A673 (cell line): ENCODE measurements around the gene JMJD1C. TPM values are rescaled to one million over a fixed set of nuclear protein-coding genes. Genes with fewer than 3 reads are reported as not detected.
"Not testable (repeated sequence)": the region's sequence is repeated elsewhere in the genome, so short reads cannot be mapped to it uniquely, and the experiment has no call there.

Experiments
- BruUV-seq: library from RNA; stranded (reverse); fragments of 400-500 nt; replicated peaks from 2 replicates; lab custom pipeline; 2021; lab: Mats Ljungman, UMichigan
- CTCF ChIA-PET: fragments of 300-600 bp; sonication (Branson Sonifier 250); formaldehyde crosslinking; loops from one replicate; lab custom pipeline; 2022; ENCODE audit warnings: antibody characterized with exemption; lab: Charles Lee
- POLR2A ChIA-PET: fragments of 300-600 bp; sonication (Branson Sonifier 250); formaldehyde crosslinking; loops from one replicate; lab custom pipeline; 2022; ENCODE audit warnings: antibody characterized with exemption; ENCODE audit not compliant: low non-redundant PET; lab: Charles Lee
- DNase-seq: peaks from one replicate; pipeline ENCODE4 v3.0.0-alpha.2; 2015; ENCODE audit warnings: low spot score
- H3K27ac ChIP-seq: fragments of 200-600 bp; sonication (generic); 2 replicates; pipeline ENCODE4 v1.5.1; 2016; ENCODE audit warnings: mixed run types, low read depth, mild to moderate bottlenecking, mixed read lengths, antibody characterized with exemption, low read length; ENCODE audit not compliant: poor library complexity, severe bottlenecking
- H3K27me3 ChIP-seq: fragments of 200-600 bp; sonication (generic); replicated peaks from 2 replicates; pipeline ENCODE4 v1.6.1; 2017; ENCODE audit warnings: mixed run types, low read depth, mild to moderate bottlenecking, mixed read lengths, antibody characterized with exemption, low read length; ENCODE audit not compliant: insufficient read depth, poor library complexity
- H3K36me3 ChIP-seq: fragments of 200-600 bp; sonication (generic); 2 replicates; pipeline ENCODE4 v1.6.1; 2016; ENCODE audit warnings: mixed run types, mild to moderate bottlenecking, mixed read lengths, antibody characterized with exemption, low read length; ENCODE audit not compliant: insufficient read depth, poor library complexity, severe bottlenecking
- H3K4me1 ChIP-seq: fragments of 200-600 bp; sonication (generic); 2 replicates; pipeline ENCODE4 v1.6.1; 2017; ENCODE audit warnings: mixed run types, mild to moderate bottlenecking, mixed read lengths, antibody characterized with exemption, low read length; ENCODE audit not compliant: insufficient read depth, poor library complexity, severe bottlenecking
- H3K4me3 ChIP-seq: fragments of 200-600 bp; sonication (generic); 2 replicates; pipeline ENCODE4 v1.5.1; 2016; ENCODE audit warnings: low read depth, mixed run types, mild to moderate bottlenecking, mixed read lengths, low read length; ENCODE audit not compliant: poor library complexity, severe bottlenecking
- H3K9me3 ChIP-seq: fragments of 200-600 bp; sonication (generic); 2 replicates; pipeline ENCODE4 v1.6.1; 2016; ENCODE audit warnings: mixed run types, low read depth, mild to moderate bottlenecking, mixed read lengths, antibody characterized with exemption, low read length; ENCODE audit not compliant: poor library complexity, severe bottlenecking
- EZH2 ChIP-seq: fragments of 200-600 bp; sonication (generic); IDR thresholded peaks from 2 replicates; pipeline ENCODE4 v1.6.1; 2017; ENCODE audit warnings: borderline replicate concordance, low read depth, mild to moderate bottlenecking, mixed read lengths, antibody characterized with exemption, low read length; ENCODE audit not compliant: poor library complexity, severe bottlenecking
- intact Hi-C: fragments of 100-400 bp; cut with micrococcal nuclease; formaldehyde crosslinking; loops from one replicate; pipeline ENCODE4 v1.10.0; 2022; ENCODE audit not compliant: unreplicated experiment
- total RNA-seq: library from RNA; stranded (reverse); gene quantifications from 2 replicates; pipeline ENCODE4 v1.2.3, GENCODE V29; 2021
- TF ChIP-seq, protein P1 (sequence below): fragments of 300-800, 200-600 bp; sonication (generic); conservative IDR thresholded peaks from 2 replicates; pipeline ENCODE4 v1.5.1; 2017; ENCODE audit warnings: low read depth, mild to moderate bottlenecking, antibody characterized with exemption, low read length, moderate library complexity, mixed read lengths

JMJD1C gene
- total RNA-seq, 1 experiment from 2014 or later: 71.4 TPM

DNA sequence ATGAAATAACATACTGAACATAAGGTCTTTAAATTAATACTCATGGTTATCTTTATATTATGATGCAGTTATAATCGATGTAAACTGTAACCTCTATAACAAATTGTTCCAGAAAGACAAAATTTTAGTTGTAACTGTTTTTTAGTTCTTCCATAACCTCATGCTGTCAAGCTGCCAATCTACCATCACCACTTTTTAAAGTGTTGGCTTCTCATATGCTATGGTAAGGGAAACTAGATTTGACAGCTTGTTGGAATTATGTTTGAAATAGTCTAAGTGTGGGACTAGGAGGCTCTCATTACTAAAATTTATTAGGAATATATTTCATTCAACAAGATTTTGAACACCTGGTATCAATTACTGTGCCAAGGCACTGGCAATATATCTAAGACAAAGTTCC is 227.3 kb downstream of the JMJD1C start:
- Histone ChIP-seq H3K36me3 (no peaks in the 10 kb centered on the region), H3K27ac (no peak overlapping the region), H3K9me3 (no peaks in the 10 kb centered on the region), H3K27me3 (no peaks in the 10 kb centered on the region), H3K4me3 (no peak overlapping the region), H3K4me1 (peaks cover 39% of the 10 kb centered on the region)
- intact Hi-C loops: no loop called here
- TF ChIP-seq, protein P1, sequence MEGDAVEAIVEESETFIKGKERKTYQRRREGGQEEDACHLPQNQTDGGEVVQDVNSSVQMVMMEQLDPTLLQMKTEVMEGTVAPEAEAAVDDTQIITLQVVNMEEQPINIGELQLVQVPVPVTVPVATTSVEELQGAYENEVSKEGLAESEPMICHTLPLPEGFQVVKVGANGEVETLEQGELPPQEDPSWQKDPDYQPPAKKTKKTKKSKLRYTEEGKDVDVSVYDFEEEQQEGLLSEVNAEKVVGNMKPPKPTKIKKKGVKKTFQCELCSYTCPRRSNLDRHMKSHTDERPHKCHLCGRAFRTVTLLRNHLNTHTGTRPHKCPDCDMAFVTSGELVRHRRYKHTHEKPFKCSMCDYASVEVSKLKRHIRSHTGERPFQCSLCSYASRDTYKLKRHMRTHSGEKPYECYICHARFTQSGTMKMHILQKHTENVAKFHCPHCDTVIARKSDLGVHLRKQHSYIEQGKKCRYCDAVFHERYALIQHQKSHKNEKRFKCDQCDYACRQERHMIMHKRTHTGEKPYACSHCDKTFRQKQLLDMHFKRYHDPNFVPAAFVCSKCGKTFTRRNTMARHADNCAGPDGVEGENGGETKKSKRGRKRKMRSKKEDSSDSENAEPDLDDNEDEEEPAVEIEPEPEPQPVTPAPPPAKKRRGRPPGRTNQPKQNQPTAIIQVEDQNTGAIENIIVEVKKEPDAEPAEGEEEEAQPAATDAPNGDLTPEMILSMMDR: no peak
- TF ChIP-seq EZH2: no peak
- CTCF ChIA-PET: no interaction called here
- BruUV-seq: no TSS peak
- POLR2A ChIA-PET: no interaction called here
- DNase-seq: no peak

DNA sequence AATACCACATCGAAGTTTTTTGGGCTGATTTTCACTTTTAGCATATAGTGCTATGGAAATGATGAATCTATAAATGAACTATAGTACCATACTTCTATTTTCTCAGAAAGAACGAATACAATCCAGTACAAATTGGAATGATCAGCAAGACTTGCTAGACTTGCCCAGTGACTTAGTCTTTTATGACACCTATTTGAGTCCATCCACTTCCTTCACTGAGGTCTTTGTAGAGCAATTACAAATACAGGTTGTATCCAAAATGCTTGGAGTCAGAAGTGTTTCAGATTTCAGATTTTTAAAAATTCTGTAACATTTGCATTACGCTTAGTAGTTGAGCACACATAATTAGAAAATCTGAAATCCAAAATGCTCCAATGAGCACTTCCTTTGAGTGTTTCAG is 228.4 kb downstream of the JMJD1C start:
- BruUV-seq: no TSS peak
- no peak overlapping the region for H3K4me3 ChIP-seq
- POLR2A ChIA-PET: interaction anchor here (0.6 kb wide), 1 partner anchor 113 kb away, joined by 5 read pairs; no protein-coding TSS in a partner anchor
- H3K9me3 ChIP-seq: no peaks in the 10 kb centered on the region
- no peak for TF ChIP-seq EZH2
- TF ChIP-seq, protein P1: no peak
- H3K36me3 ChIP-seq: no peaks in the 10 kb centered on the region
- no peak for DNase-seq
- peaks cover 43% of the 10 kb centered on the region for H3K4me1 ChIP-seq
- no peak overlapping the region for H3K27ac ChIP-seq
- CTCF ChIA-PET: no interaction called here
- intact Hi-C loops: no loop called here
- no peaks in the 10 kb centered on the region for H3K27me3 ChIP-seq

DNA sequence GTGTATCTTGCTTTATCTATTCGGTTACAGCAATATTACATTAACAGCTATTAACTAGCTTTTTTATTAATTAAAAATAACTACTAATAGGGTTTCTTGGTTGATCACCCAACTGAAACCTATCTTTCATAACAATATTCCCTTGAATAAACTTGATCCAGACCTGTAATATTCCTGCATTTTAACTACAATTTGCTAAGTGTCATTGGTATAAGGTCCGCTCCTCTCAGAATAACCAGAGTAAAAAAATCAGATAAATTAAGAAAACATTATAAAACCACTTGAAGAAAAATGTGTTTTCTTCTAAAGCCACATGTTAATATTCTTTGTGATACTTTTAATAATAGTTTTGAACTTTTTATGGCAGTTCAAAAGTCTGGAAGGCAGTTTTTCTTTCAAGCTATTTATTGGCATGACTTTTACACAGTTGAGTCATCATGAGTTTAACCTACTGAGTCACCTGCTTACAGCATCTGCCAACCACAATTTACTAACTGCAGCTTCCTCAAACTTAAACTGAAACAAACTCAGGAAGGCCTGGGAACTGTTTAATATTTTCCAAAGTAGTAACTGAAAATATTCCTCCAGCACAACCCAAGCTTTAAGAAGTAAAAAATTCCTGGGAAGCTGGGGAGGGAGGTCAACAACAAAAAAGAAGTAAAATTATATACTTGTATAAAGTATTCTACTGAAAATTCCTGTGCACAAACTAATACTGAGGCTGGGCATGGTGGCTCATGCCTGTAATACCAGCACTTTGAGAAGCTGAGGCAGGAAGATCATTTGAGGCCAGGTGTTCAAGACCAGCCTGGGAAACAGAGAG is 229.5 kb downstream of the JMJD1C start:
- peaks cover 33% of the 10 kb centered on the region for H3K4me1 ChIP-seq
- H3K4me3 ChIP-seq: no peak overlapping the region
- BruUV-seq: no TSS peak
- peak; percentile 41 for DNase-seq
- POLR2A ChIA-PET: no interaction called here
- no peaks in the 10 kb centered on the region for H3K36me3 ChIP-seq
- intact Hi-C loops: no loop called here
- TF ChIP-seq, protein P1: no peak
- no peak for TF ChIP-seq EZH2
- no peak overlapping the region for H3K27ac ChIP-seq
- no peaks in the 10 kb centered on the region for H3K9me3 ChIP-seq
- H3K27me3 ChIP-seq: no peaks in the 10 kb centered on the region
- CTCF ChIA-PET: no interaction called here

DNA sequence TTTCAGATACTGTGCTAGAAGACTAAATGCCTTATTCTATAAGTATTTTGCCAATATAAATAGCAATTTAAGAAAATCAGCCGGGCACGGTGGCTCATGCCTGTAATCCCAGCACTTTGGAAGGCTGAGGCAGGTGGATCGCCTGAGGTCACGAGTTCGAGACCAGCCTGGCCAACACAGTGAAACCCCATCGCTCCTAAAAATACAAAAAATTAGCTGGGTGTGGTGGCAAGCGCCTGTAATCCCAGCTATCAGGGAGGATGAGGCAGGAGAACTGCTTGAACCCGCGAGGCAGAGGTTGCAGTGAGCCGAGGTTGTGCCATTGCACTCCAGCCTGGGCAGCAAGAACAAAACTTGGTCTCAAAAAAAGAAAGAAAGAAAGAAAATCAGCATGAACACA is 230.6 kb downstream of the JMJD1C start:
- DNase-seq, H3K27me3 ChIP-seq, H3K9me3 ChIP-seq, CTCF ChIA-PET, H3K36me3 ChIP-seq, BruUV-seq, POLR2A ChIA-PET, H3K4me3 ChIP-seq, intact Hi-C loops, H3K27ac ChIP-seq: not testable (repeated sequence)
- peaks cover 23% of the 10 kb centered on the region for H3K4me1 ChIP-seq
